CD14-positive monocyte (primary cell): ENCODE results near the gene ERLIN1. TPM values are rescaled to one million over a fixed set of nuclear protein-coding genes. Genes with fewer than 3 reads are reported as not detected.

Experiments
- DNase-seq, 3 donors: peaks; one replicate each; pipeline ENCODE4 v3.0.0-alpha.2; 2011 to 2022
- H2AFZ ChIP-seq: 2 replicates; pipeline ENCODE4 v1.6.0; 2012; ENCODE audit warnings: mild to moderate bottlenecking, low read depth, low read length, inconsistent platforms; ENCODE audit not compliant: insufficient read depth, poor library complexity, severe bottlenecking
- H3K27ac ChIP-seq, 2 donors: 1 replicate in 1 of 2; 2 replicates in 1 of 2; pipeline ENCODE4 v1.5.1; 2012 to 2013; ENCODE audit warnings: low read length in 2 of 2, control low read depth in 1 of 2, inconsistent platforms in 1 of 2, low read depth in 1 of 2, mild to moderate bottlenecking in 1 of 2
- H3K27me3 ChIP-seq, 2 donors: one replicate each; pipeline versions ENCODE4 v1.6.0 to v1.6.1; 2011 to 2013; ENCODE audit warnings: low read length in 2 of 2; ENCODE audit not compliant: control insufficient read depth in 2 of 2, insufficient read depth in 2 of 2
- H3K36me3 ChIP-seq, 2 donors: replicated peaks in 1 of 2; 1 replicate in 1 of 2; 2 replicates in 1 of 2; pipeline versions ENCODE4 v1.5.1 to v1.6.1; 2012 to 2013; ENCODE audit warnings: low read length in 2 of 2, control low read depth in 1 of 2, inconsistent platforms in 1 of 2, mild to moderate bottlenecking in 1 of 2; ENCODE audit not compliant: insufficient read depth in 2 of 2, control insufficient read depth in 1 of 2
- H3K4me1 ChIP-seq, 2 donors: 1 replicate in 1 of 2; 2 replicates in 1 of 2; pipeline versions ENCODE4 v1.5.1 to v1.6.1; 2012 to 2013; ENCODE audit warnings: low read length in 2 of 2, control low read depth in 1 of 2, inconsistent platforms in 1 of 2, mild to moderate bottlenecking in 1 of 2, moderate library complexity in 1 of 2; ENCODE audit not compliant: insufficient read depth in 2 of 2, control insufficient read depth in 1 of 2
- H3K4me2 ChIP-seq: replicated peaks from 2 replicates; pipeline ENCODE3; 2012; ENCODE audit warnings: low read length, moderate library complexity, mild to moderate bottlenecking; ENCODE audit not compliant: poor library complexity, severe bottlenecking; ENCODE audit errors: extremely low read depth
- H3K4me3 ChIP-seq, 3 experiments: fragments of 200-600 bp in 1 of 3; sonication (generic) in 1 of 3; replicated peaks in 1 of 3; 1 replicate in 2 of 3; 2 replicates in 1 of 3; pipeline ENCODE4 v1.5.1; 2011 to 2013; ENCODE audit warnings: low read length in 3 of 3, mild to moderate bottlenecking in 3 of 3, control low read depth in 2 of 3, low read depth in 2 of 3, inconsistent platforms in 1 of 3, moderate library complexity in 1 of 3
- H3K79me2 ChIP-seq: 2 replicates; pipeline ENCODE4 v1.6.0; 2012; ENCODE audit warnings: mild to moderate bottlenecking, control low read depth, inconsistent platforms, low read length, moderate library complexity; ENCODE audit not compliant: insufficient read depth
- H3K9ac ChIP-seq: 2 replicates; pipeline ENCODE4 v1.6.0; 2017; ENCODE audit warnings: low read length, mild to moderate bottlenecking; ENCODE audit not compliant: insufficient read depth, poor library complexity, severe bottlenecking
- H3K9me3 ChIP-seq, 2 donors: replicated peaks in 1 of 2; 1 replicate in 1 of 2; 2 replicates in 1 of 2; pipeline versions ENCODE4 v1.5.1 to v1.6.1; 2012 to 2013; ENCODE audit warnings: low read length in 2 of 2, control low read depth in 1 of 2; ENCODE audit not compliant: control insufficient read depth in 1 of 2, insufficient read depth in 1 of 2
- H4K20me1 ChIP-seq: 2 replicates; pipeline ENCODE4 v1.6.0; 2012; ENCODE audit warnings: mild to moderate bottlenecking, low read length, control low read depth, moderate library complexity; ENCODE audit not compliant: insufficient read depth
- H3K27ac Mint-ChIP-seq, 7 donors: one replicate each; pipeline ENCODE4 v1.8.0; 2020; ENCODE audit warnings: mild to moderate bottlenecking in 7 of 7, mixed read lengths in 7 of 7, moderate library complexity in 6 of 7, inconsistent platforms in 2 of 7
- H3K27me3 Mint-ChIP-seq, 3 donors: one replicate each; pipeline ENCODE4 v1.8.0; 2021 to 2022; ENCODE audit warnings: low read depth in 3 of 3, mild to moderate bottlenecking in 3 of 3, mixed read lengths in 3 of 3, moderate library complexity in 3 of 3, inconsistent platforms in 1 of 3
- H3K36me3 Mint-ChIP-seq, 2 donors: one replicate each; pipeline ENCODE4 v1.8.0; 2020; ENCODE audit warnings: mixed read lengths in 2 of 2, inconsistent platforms in 1 of 2, mild to moderate bottlenecking in 1 of 2
- H3K4me1 Mint-ChIP-seq: one replicate; pipeline ENCODE4 v1.8.0; 2020; ENCODE audit warnings: mild to moderate bottlenecking, mixed read lengths
- H3K4me3 Mint-ChIP-seq, 2 donors: one replicate each; pipeline ENCODE4 v1.8.0; 2020; ENCODE audit warnings: mild to moderate bottlenecking in 2 of 2, mixed read lengths in 2 of 2, moderate library complexity in 1 of 2
- H3K9me3 Mint-ChIP-seq, 7 donors: one replicate each; pipeline ENCODE4 v1.8.0; 2020 to 2022; ENCODE audit warnings: mixed read lengths in 7 of 7, mild to moderate bottlenecking in 6 of 7, moderate library complexity in 6 of 7, inconsistent platforms in 2 of 7
- CTCF ChIP-seq: fragments of 200-600 bp; IDR thresholded peaks from one replicate; pipeline ENCODE4 v1.8.0; 2022; ENCODE audit warnings: antibody characterized with exemption, mild to moderate bottlenecking
- WGBS: methylation state at CpG from one replicate; pipeline ENCODE4 v1.1.5; 2013; ENCODE audit warnings: missing lambda C conversion rate; ENCODE audit not compliant: insufficient coverage; 5-methylcytosine and 5-hydroxymethylcytosine counted together
- intact Hi-C, 2 donors: fragments of 100-400 bp; cut with micrococcal nuclease; formaldehyde crosslinking; loops; one replicate each; pipeline versions ENCODE4 v1.15.0 to v1.15.1; 2023
- polyA plus RNA-seq, 3 donors: library from polyadenylated mRNA; depleted of rRNA in 1 of 3; unstranded in 2 of 3; stranded (reverse) in 1 of 3; fragments of 300-500 nt in 2 of 3; fragments of >200 nt in 1 of 3; fragmentation: Illumina TruSeq in 2 of 3; gene quantifications; 1 replicate in 2 of 3; 2 replicates in 1 of 3; pipeline ENCODE4 v1.2.3, GENCODE V29; 2012 to 2021

The ERLIN1 gene
- polyA plus RNA-seq, 3 donors, result 14.5 to 31.4 (median 18.7) TPM

- no peak overlapping the region for H2AFZ ChIP-seq
- H3K79me2 ChIP-seq, result no peaks in the 10 kb centered on the region
- no peak for TF ChIP-seq CTCF
- no peaks in the 10 kb centered on the region for H3K9me3 ChIP-seq
- H3K9ac ChIP-seq, result no peak overlapping the region
- H3K4me1 Mint-ChIP-seq, result no peaks in the 10 kb centered on the region
- 100% methylated on average over 1 of the region's 2 CpGs for WGBS
- no peak overlapping the region for H3K4me3 Mint-ChIP-seq
- peaks cover 0 to 7% (median 0%) of the 10 kb centered on the region in 7 donors for H3K9me3 Mint-ChIP-seq
- no peak overlapping the region for H3K27ac ChIP-seq
- H3K27me3 Mint-ChIP-seq, result peaks cover 9 to 14% (median 12%) of the 10 kb centered on the region in 3 donors
- no peaks in the 10 kb centered on the region for H3K4me1 ChIP-seq
- H3K27ac Mint-ChIP-seq, result no peak overlapping the region
- intact Hi-C loops, result no loop called here
- H3K36me3 ChIP-seq, result no peaks in the 10 kb centered on the region
- no peaks in the 10 kb centered on the region for H4K20me1 ChIP-seq
- H3K27me3 ChIP-seq, result no peaks in the 10 kb centered on the region
- no peak overlapping the region for H3K4me3 ChIP-seq
- no peaks in the 10 kb centered on the region for H3K36me3 Mint-ChIP-seq
- H3K4me2 ChIP-seq, result no peak overlapping the region
- DNase-seq, result no peak
Measured at GRCh38 chr10:100120550-100120949, 65.3 kb downstream of the ERLIN1 start.

DNA sequence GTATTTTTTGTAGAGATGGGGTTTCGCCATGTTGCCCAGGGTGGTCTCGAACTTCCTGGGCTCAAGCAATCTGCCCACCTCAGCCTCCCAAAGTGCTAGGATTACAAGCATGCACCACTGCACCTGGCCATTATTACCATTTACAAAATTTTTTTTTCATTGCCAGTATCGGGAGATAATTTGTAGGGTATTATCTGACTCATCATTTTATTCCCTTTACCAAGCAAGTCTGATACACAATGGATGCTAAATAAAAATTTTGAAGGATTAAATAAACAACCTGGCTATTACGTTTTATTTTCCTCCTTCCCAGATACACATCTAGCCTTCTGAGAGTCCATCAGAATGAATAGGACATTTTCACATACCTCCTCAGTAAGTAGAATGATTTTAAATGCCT, 66.1 kb downstream of the ERLIN1 start:
- H3K4me2 ChIP-seq, result no peak overlapping the region
- H3K79me2 ChIP-seq, result no peaks in the 10 kb centered on the region
- H4K20me1 ChIP-seq, result no peaks in the 10 kb centered on the region
- intact Hi-C loops, result no loop called here
- no peak overlapping the region for H3K4me3 ChIP-seq
- peaks cover 0 to 1% of the 10 kb centered on the region in 2 donors for H3K36me3 Mint-ChIP-seq
- H3K27me3 ChIP-seq, result peaks cover 0 to under 1% of the 10 kb centered on the region in 2 donors
- H2AFZ ChIP-seq, result no peak overlapping the region
- H3K27ac Mint-ChIP-seq, result no peak overlapping the region
- H3K4me3 Mint-ChIP-seq, result no peak overlapping the region
- no peaks in the 10 kb centered on the region for H3K36me3 ChIP-seq
- H3K9me3 Mint-ChIP-seq, result peaks cover 0 to 8% (median under 1%) of the 10 kb centered on the region in 7 donors
- no peaks in the 10 kb centered on the region for H3K4me1 ChIP-seq
- DNase-seq, result no peak
- TF ChIP-seq CTCF, result no peak
- no peak overlapping the region for H3K27ac ChIP-seq
- H3K9ac ChIP-seq, result no peak overlapping the region
- no CpG with 5 or more reads among the region's 4 CpGs for WGBS
- H3K4me1 Mint-ChIP-seq, result peaks cover 1% of the 10 kb centered on the region
- peaks cover 14 to 16% (median 15%) of the 10 kb centered on the region in 3 donors for H3K27me3 Mint-ChIP-seq
- no peaks in the 10 kb centered on the region for H3K9me3 ChIP-seq
